HG02759 (cell line): ENCODE data around the gene PHF21B.
"Not testable (repeated sequence)": the region's sequence is repeated elsewhere in the genome, so short reads cannot be mapped to it uniquely, and the experiment has no call there.

Experiments used
- ATAC-seq: cut with Tn5 transposase; IDR thresholded peaks from one replicate; pipeline ENCODE4 v1.9.1; 2021; ENCODE audit warnings: mild to moderate bottlenecking, moderate library complexity; ENCODE audit not compliant: unreplicated experiment

The PHF21B gene

GRCh38 chr22:44963832-44964721 is 45.7 kb downstream of the PHF21B start:
- no peak for ATAC-seq

- ATAC-seq = no peak
Observed at GRCh38 chr22:44962741-44963454, 46.9 kb downstream of the PHF21B start.

- ATAC-seq = not testable (repeated sequence)
Observed at GRCh38 chr22:44961682-44962081, 48.1 kb downstream of the PHF21B start.

GRCh38 chr22:44956840-44957767 is 52.7 kb downstream of the PHF21B start:
- ATAC-seq = no peak

- peak; percentile 70 for ATAC-seq
Observed at GRCh38 chr22:44955102-44955501, 54.7 kb downstream of the PHF21B start.

- ATAC-seq = no peak
Observed at GRCh38 chr22:44954149-44954548, 55.7 kb downstream of the PHF21B start.

GRCh38 chr22:44952863-44953746 is 56.7 kb downstream of the PHF21B start:
- no peak for ATAC-seq

- no peak for ATAC-seq
Observed at GRCh38 chr22:44951510-44951816, 58.3 kb downstream of the PHF21B start.

- ATAC-seq = no peak
Observed at GRCh38 chr22:44950806-44951509, 58.8 kb downstream of the PHF21B start.

- ATAC-seq = no peak
Observed at GRCh38 chr22:44947846-44948245, 62.0 kb downstream of the PHF21B start.

- no peak for ATAC-seq
Observed at GRCh38 chr22:44947049-44947448, 62.8 kb downstream of the PHF21B start.

GRCh38 chr22:44944883-44945601 is 64.8 kb downstream of the PHF21B start:
- no peak for ATAC-seq

- ATAC-seq = no peak
Observed at GRCh38 chr22:44943701-44944324, 66.0 kb downstream of the PHF21B start.

- no peak for ATAC-seq
Observed at GRCh38 chr22:44942979-44943700, 66.7 kb downstream of the PHF21B start.

GRCh38 chr22:44942056-44942455 is 67.7 kb downstream of the PHF21B start:
- no peak for ATAC-seq

- no peak for ATAC-seq
Observed at GRCh38 chr22:44941207-44941606, 68.6 kb downstream of the PHF21B start.

- no peak for ATAC-seq
Observed at GRCh38 chr22:44940130-44940529, 69.7 kb downstream of the PHF21B start.

- no peak for ATAC-seq
Observed at GRCh38 chr22:44939451-44939850, 70.4 kb downstream of the PHF21B start.
